ENCODE measurements around the gene CXCR1. TPM values are rescaled to one million over a fixed set of nuclear protein-coding genes. Genes with fewer than 3 reads are reported as not detected.
"Not testable (repeated sequence)": the region's sequence is repeated elsewhere in the genome, so short reads cannot be mapped to it uniquely, and the experiment has no call there.

Gene CXCR1
- total and polyA plus RNA-seq, 9 of the 15 experiments (the other 6 are each of a cell fraction or from before 2014, with no cell fraction given): not detected

- no peaks in the 10 kb centered on the region for H3K36me3 ChIP-seq (ENCODE audit: control insufficient read depth, insufficient read depth, low read length)
- no peak overlapping the region for H2AFZ ChIP-seq (ENCODE audit: low read depth, low read length)
- ATAC-seq (no peak), FAIRE-seq (no peak), DNase-seq (ENCODE audit: extremely low read depth in 1 of 4, low spot score in 3 of 4) (no peak)
- ChIA-PET POLR2A (no interaction called here), CTCF (ENCODE audit: low intra/inter-chr PET ratio) (no interaction called here)
- H3K9me3 ChIP-seq (replicated peaks; ENCODE audit: control insufficient read depth, insufficient read depth, low read depth, low read length): no peaks in the 10 kb centered on the region
- H3K4me3 ChIP-seq: no peak overlapping the region
- TF ChIP-seq HIVEP1 (CRISPR knock-in tag; IDR thresholded peaks at IDR 0.05) (no peak), ZNF282 (CRISPR knock-in tag; IDR thresholded peaks at IDR 0.05) (no peak), RNF2 (IDR thresholded peaks at IDR 0.05) (no peak), THAP12 (CRISPR knock-in tag; IDR thresholded peaks at IDR 0.05) (no peak)
- H3K4me2 ChIP-seq (ENCODE audit: insufficient read depth, low read length): no peak overlapping the region
- H3K9me1 ChIP-seq (ENCODE audit: control insufficient read depth, insufficient read depth, low read length): no peaks in the 10 kb centered on the region
- no peaks in the 10 kb centered on the region for H3K79me2 ChIP-seq (ENCODE audit: control insufficient read depth, insufficient read depth, low read length)
- intact Hi-C loops (cut with micrococcal nuclease) (no loop called here), in situ Hi-C loops (cut with MboI) (no loop called here)
- H3K27me3 ChIP-seq (ENCODE audit: control insufficient read depth in 2 of 2, insufficient read depth in 2 of 2, low read length in 2 of 2): peaks cover 0 to 15% of the 10 kb centered on the region in 2 experiments; a peak in 2 of 5 replicates
- no peak overlapping the region for H3K27ac ChIP-seq (ENCODE audit: extremely low read depth, low read depth, low read length)
- no peak overlapping the region for H3K9ac ChIP-seq (ENCODE audit: insufficient read depth in 1 of 2, low read depth in 2 of 2, low read length in 2 of 2)
- no TSS peak for BruUV-seq (replicated peaks)
- no peaks in the 10 kb centered on the region for H4K20me1 ChIP-seq (replicated peaks; ENCODE audit: control insufficient read depth, insufficient read depth, low read length)
- no peaks in the 10 kb centered on the region for H3K4me1 ChIP-seq (replicated peaks in 1 of 2; ENCODE audit: control insufficient read depth in 2 of 2, insufficient read depth in 2 of 2, low read length in 2 of 2)
- 0% methylated on average over 4 of the region's 4 CpGs for WGBS (ENCODE audit: insufficient coverage, low coverage, missing lambda C conversion rate)
Observed at GRCh38 chr2:218123986-218124385, 42.8 kb downstream of the CXCR1 start.

- ATAC-seq; BruUV-seq (replicated peaks); H3K4me1 ChIP-seq (replicated peaks in 1 of 2; ENCODE audit: control insufficient read depth in 2 of 2, insufficient read depth in 2 of 2, low read length in 2 of 2); H3K9me1 ChIP-seq (ENCODE audit: control insufficient read depth, insufficient read depth, low read length); H3K9ac ChIP-seq (ENCODE audit: insufficient read depth in 1 of 2, low read depth in 2 of 2, low read length in 2 of 2); H3K27ac ChIP-seq (ENCODE audit: extremely low read depth, low read depth, low read length); H4K20me1 ChIP-seq (replicated peaks; ENCODE audit: control insufficient read depth, insufficient read depth, low read length); H3K79me2 ChIP-seq (ENCODE audit: control insufficient read depth, insufficient read depth, low read length); intact Hi-C loops (cut with micrococcal nuclease); H3K4me3 ChIP-seq; H3K9me3 ChIP-seq (replicated peaks; ENCODE audit: control insufficient read depth, insufficient read depth, low read depth, low read length); in situ Hi-C loops (cut with MboI); DNase-seq (ENCODE audit: extremely low read depth in 1 of 4, low spot score in 3 of 4); H3K4me2 ChIP-seq (ENCODE audit: insufficient read depth, low read length); POLR2A ChIA-PET; CTCF ChIA-PET (ENCODE audit: low intra/inter-chr PET ratio); FAIRE-seq; H3K36me3 ChIP-seq (ENCODE audit: control insufficient read depth, insufficient read depth, low read length); H2AFZ ChIP-seq (ENCODE audit: low read depth, low read length): not testable (repeated sequence)
- peaks cover 0 to 11% of the 10 kb centered on the region in 2 experiments; a peak in 1 of 5 replicates for H3K27me3 ChIP-seq (ENCODE audit: control insufficient read depth in 2 of 2, insufficient read depth in 2 of 2, low read length in 2 of 2)
Observed at GRCh38 chr2:218122286-218122685, 44.5 kb downstream of the CXCR1 start.
